SK-N-SH (cell line): ENCODE results near the gene ZFP36L1. TPM values are rescaled to one million over a fixed set of nuclear protein-coding genes. Genes with fewer than 3 reads are reported as not detected.

Experiments
- CTCF ChIA-PET: fragments of 300-600, 350-600 bp; formaldehyde crosslinking; extraction: SDS; loops from one replicate; lab custom pipeline; 2021; lab: Yijun Ruan, JAX
- POLR2A ChIA-PET: fragments of 350-600 bp; sonication (Branson Sonifier 250); formaldehyde crosslinking; extraction: SDS; loops from one replicate; lab custom pipeline; 2020; ENCODE audit warnings: antibody characterized with exemption, inconsistent platforms; lab: Yijun Ruan, JAX
- DNase-seq: peaks from one replicate; pipeline ENCODE4 v3.0.0; 2012
- H2AFZ ChIP-seq: fragments of 200-600 bp; sonication (generic); 2 replicates; pipeline ENCODE4 v1.8.1; 2016; ENCODE audit warnings: antibody characterized with exemption, mild to moderate bottlenecking, low read depth
- H3F3A ChIP-seq: fragments of 200-600 bp; sonication (generic); replicated peaks from 2 replicates; pipeline ENCODE3; 2016; ENCODE audit warnings: antibody characterized with exemption, mild to moderate bottlenecking; ENCODE audit not compliant: insufficient read depth
- H3K27ac ChIP-seq, 2 experiments: fragments of 200-500 bp in 1 of 2; fragments of 200-600 bp in 1 of 2; sonication (Bioruptor generic) in 1 of 2; sonication (generic), shearing (Covaris generic) in 1 of 2; 2 replicates each; pipeline versions ENCODE4 v1.5.1 to v1.6.1; 2014 to 2016; ENCODE audit warnings: low read depth in 2 of 2, inconsistent platforms in 1 of 2, low read length in 1 of 2, mild to moderate bottlenecking in 1 of 2, mixed read lengths in 1 of 2
- H3K27me3 ChIP-seq: fragments of 200-600 bp; sonication (generic), shearing (Covaris generic); 2 replicates; pipeline ENCODE4 v1.6.1; 2016; ENCODE audit warnings: mixed run types; ENCODE audit not compliant: insufficient read depth
- H3K36me3 ChIP-seq, 2 experiments: fragments of 200-500 bp in 1 of 2; fragments of 200-600 bp in 1 of 2; sonication (Bioruptor generic) in 1 of 2; sonication (generic) in 1 of 2; replicated peaks in 1 of 2; 2 replicates each; pipeline versions ENCODE3 to v1.5.1; 2014 to 2016; ENCODE audit warnings: low read length in 1 of 2, mild to moderate bottlenecking in 1 of 2; ENCODE audit not compliant: insufficient read depth in 2 of 2, control insufficient read depth in 1 of 2
- H3K4me1 ChIP-seq, 2 experiments: fragments of 200-500 bp in 1 of 2; fragments of 200-600 bp in 1 of 2; sonication (Bioruptor generic) in 1 of 2; sonication (generic), shearing (Covaris generic) in 1 of 2; 2 replicates each; pipeline versions ENCODE4 v1.5.1 to v1.6.1; 2014 to 2016; ENCODE audit warnings: low read depth in 1 of 2, low read length in 1 of 2, mixed run types in 1 of 2; ENCODE audit not compliant: insufficient read depth in 2 of 2, control insufficient read depth in 1 of 2
- H3K4me2 ChIP-seq: fragments of 200-600 bp; sonication (generic), shearing (Covaris generic); 2 replicates; pipeline ENCODE4 v1.6.1; 2017; ENCODE audit warnings: mixed run types
- H3K4me3 ChIP-seq, 2 experiments: fragments of 200-500 bp in 1 of 2; fragments of 200-600 bp in 1 of 2; sonication (Bioruptor generic) in 1 of 2; sonication (generic), shearing (Covaris generic) in 1 of 2; 2 replicates each; pipeline versions ENCODE4 v1.5.1 to v1.8.1; 2014 to 2016; ENCODE audit warnings: low read depth in 2 of 2, inconsistent platforms in 1 of 2, low read length in 1 of 2, mild to moderate bottlenecking in 1 of 2, mixed read lengths in 1 of 2, moderate library complexity in 1 of 2
- H3K79me2 ChIP-seq: fragments of 200-600 bp; sonication (generic); 2 replicates; pipeline ENCODE4 v1.8.1; 2017; ENCODE audit warnings: mild to moderate bottlenecking; ENCODE audit not compliant: insufficient read depth
- H3K9ac ChIP-seq: fragments of 200-600 bp; sonication (generic); 2 replicates; pipeline ENCODE4 v1.6.1; 2017; ENCODE audit warnings: mixed run types
- H3K9me2 ChIP-seq: fragments of 200-600 bp; sonication (generic); 2 replicates; pipeline ENCODE4 v1.6.1; 2017; ENCODE audit warnings: mixed run types
- H3K9me3 ChIP-seq: fragments of 200-600 bp; sonication (generic); 2 replicates; pipeline ENCODE4 v1.6.1; 2017; ENCODE audit warnings: mixed run types, mild to moderate bottlenecking, moderate library complexity
- H4K20me1 ChIP-seq: fragments of 200-600 bp; sonication (generic); 2 replicates; pipeline ENCODE4 v1.6.1; 2017; ENCODE audit warnings: mild to moderate bottlenecking, mixed run types; ENCODE audit not compliant: insufficient read depth
- CTCF ChIP-seq: fragments of 200-600 bp; sonication (generic); IDR thresholded peaks from 2 replicates; pipeline ENCODE4 v1.6.1; 2017; ENCODE audit warnings: antibody characterized with exemption, mild to moderate bottlenecking, moderate library complexity
- EP300 ChIP-seq, 2 experiments: IDR thresholded peaks; 2 replicates each; pipeline versions ENCODE4 v1.4.0 to v1.6.1; 2012; ENCODE audit warnings: borderline replicate concordance in 1 of 2, low read depth in 1 of 2, low read length in 1 of 2
- FOXJ3 ChIP-seq: sonication (generic); formaldehyde crosslinking; IDR thresholded peaks from 2 replicates; pipeline ENCODE4 v1.5.1; 2020; ENCODE audit warnings: mild to moderate bottlenecking, missing genetic modification reagents
- GABPA ChIP-seq: IDR thresholded peaks from 2 replicates; pipeline ENCODE4 v1.4.0; 2012; ENCODE audit warnings: low read depth, mild to moderate bottlenecking
- GATA2 ChIP-seq: sonication (generic); formaldehyde crosslinking; IDR thresholded peaks from 2 replicates; pipeline ENCODE4 v1.5.0; 2020; ENCODE audit warnings: mild to moderate bottlenecking, missing genetic modification reagents
- JUND ChIP-seq: IDR thresholded peaks from 2 replicates; pipeline ENCODE4 v1.4.0; 2012
- MAX ChIP-seq: IDR thresholded peaks from 2 replicates; pipeline ENCODE4 v1.4.0; 2012; ENCODE audit warnings: low read depth
- MXI1 ChIP-seq: IDR thresholded peaks from 2 replicates; pipeline ENCODE4 v1.6.1; 2012; ENCODE audit warnings: mild to moderate bottlenecking, low read depth, low read length, improper control_type of control experiment
- NFIC ChIP-seq: IDR thresholded peaks from 2 replicates; pipeline ENCODE4 v1.4.0; 2012; ENCODE audit warnings: borderline replicate concordance
- NRF1 ChIP-seq: IDR thresholded peaks from 2 replicates; pipeline ENCODE4 v1.6.1; 2012; ENCODE audit warnings: low read depth, mild to moderate bottlenecking, low read length
- PBX3 ChIP-seq: IDR thresholded peaks from 2 replicates; pipeline ENCODE4; 2012
- RFX5 ChIP-seq: IDR thresholded peaks from 2 replicates; pipeline ENCODE4 v1.6.1; 2012; ENCODE audit warnings: mild to moderate bottlenecking, improper control_type of control experiment, low read length
- RXRA ChIP-seq: IDR thresholded peaks from 2 replicates; pipeline ENCODE4 v1.4.0; 2012; ENCODE audit warnings: low read depth, mild to moderate bottlenecking, borderline replicate concordance
- SIN3A ChIP-seq: IDR thresholded peaks from 2 replicates; pipeline ENCODE4 v1.6.1; 2012; ENCODE audit warnings: low read depth, mild to moderate bottlenecking, low read length, moderate library complexity, borderline replicate concordance
- SMC3 ChIP-seq: IDR thresholded peaks from 2 replicates; pipeline ENCODE4 v1.6.1; 2012; ENCODE audit warnings: low read depth, low read length, improper control_type of control experiment
- TAF1 ChIP-seq: IDR thresholded peaks from 2 replicates; pipeline ENCODE4 v1.6.1; 2012; ENCODE audit warnings: low read depth, mild to moderate bottlenecking, low read length, moderate library complexity, borderline replicate concordance
- TCF12 ChIP-seq: IDR thresholded peaks from 2 replicates; pipeline ENCODE4 v1.4.0; 2012
- USF1 ChIP-seq: IDR thresholded peaks from 2 replicates; pipeline ENCODE4 v1.4.0; 2012; ENCODE audit warnings: low read depth, borderline replicate concordance
- USF2 ChIP-seq: fragments of 150-350 bp; IDR thresholded peaks from 2 replicates; pipeline ENCODE4 v1.6.1; 2017; ENCODE audit warnings: antibody characterized with exemption, low read length, low read depth, borderline replicate concordance
- YY1 ChIP-seq: IDR thresholded peaks from 2 replicates; pipeline ENCODE4 v1.4.0; 2012; ENCODE audit warnings: low read depth, mild to moderate bottlenecking
- WGBS: methylation state at CpG from one replicate; pipeline ENCODE4 v1.1.6; 2017; ENCODE audit warnings: low lambda C conversion rate; 5-methylcytosine and 5-hydroxymethylcytosine counted together
- polyA plus RNA-seq, 3 experiments: library from polyadenylated mRNA; depleted of rRNA; stranded (reverse); fragments of >200 nt; gene quantifications; 2 replicates each; pipeline ENCODE4 v1.2.3, GENCODE V29; 2012

Gene ZFP36L1
- polyA plus RNA-seq, 1 of the 3 experiments (the other 2 are of a cell fraction) = 16.5 TPM

GRCh38 chr14:68755016-68755353, 37.9 kb downstream of the ZFP36L1 start:
- no peak overlapping the region for H3K4me3 ChIP-seq
- H2AFZ ChIP-seq = no peak overlapping the region
- H3K79me2 ChIP-seq = no peaks in the 10 kb centered on the region
- no peak overlapping the region for H3K4me2 ChIP-seq
- no peaks in the 10 kb centered on the region for H3K9me2 ChIP-seq
- 92% methylated on average over 3 of the region's 3 CpGs for WGBS
- no peak overlapping the region for H3K9ac ChIP-seq
- H3K36me3 ChIP-seq = no peaks in the 10 kb centered on the region
- DNase-seq = no peak
- H4K20me1 ChIP-seq = no peaks in the 10 kb centered on the region
- H3K27me3 ChIP-seq = no peaks in the 10 kb centered on the region
- ChIA-PET CTCF (interaction anchor here (1.0 kb wide), 1 partner anchor 10 kb away, joined by 4 read pairs; no protein-coding TSS in a partner anchor), POLR2A (no interaction called here)
- H3F3A ChIP-seq = peaks cover 5% of the 10 kb centered on the region
- no peak overlapping the region for H3K27ac ChIP-seq
- TF ChIP-seq CTCF = no peak
- TF ChIP-seq RFX5 = no peak
- TF ChIP-seq MXI1 = no peak
- no peak for TF ChIP-seq EP300 (IDR thresholded peaks at IDR 0.05; ENCODE audit: borderline replicate concordance in 1 of 2, low read depth in 1 of 2, low read length in 1 of 2)
- no peak for TF ChIP-seq USF1
- no peak for TF ChIP-seq YY1
- no peak for TF ChIP-seq TAF1
- TF ChIP-seq JUND = no peak
- no peak for TF ChIP-seq GATA2 (CRISPR knock-in tag)
- no peak for TF ChIP-seq USF2
- no peak for TF ChIP-seq MAX
- TF ChIP-seq PBX3 = no peak
- no peak for TF ChIP-seq NRF1
- no peak for TF ChIP-seq SIN3A
- TF ChIP-seq TCF12 = no peak
- TF ChIP-seq RXRA = no peak
- no peak for TF ChIP-seq NFIC
- no peak for TF ChIP-seq GABPA
- TF ChIP-seq SMC3 = no peak
- TF ChIP-seq FOXJ3 = no peak
- TF ChIP-seq, all 33 proteins: peak for 0
- H3K4me1 ChIP-seq = peaks cover 0 to 13% of the 10 kb centered on the region in 2 experiments; a peak in 2 of 4 replicates
- H3K9me3 ChIP-seq = no peaks in the 10 kb centered on the region
